Gastrocnemius medialis (tissue), 4 donors: Measurements from ENCODE around the gene SH3BP4.

Experiments used
- CTCF ChIP-seq, 5 experiments: fragments of 450-650 bp in 3 of 5; fragments of 200-600 bp in 2 of 5; sonication (generic) in 2 of 5; IDR thresholded peaks in 4 of 5; conservative IDR thresholded peaks in 1 of 5; 1 replicate in 4 of 5; 2 replicates in 1 of 5; pipeline ENCODE4 v1.5.1; 2016 to 2019; ENCODE audit warnings: antibody characterized with exemption in 5 of 5, mild to moderate bottlenecking in 3 of 5, moderate library complexity in 3 of 5
- POLR2A ChIP-seq, 2 donors: fragments of 450-650 bp; IDR thresholded peaks; one replicate each; pipeline ENCODE4 v1.6.1; 2017; ENCODE audit warnings: antibody characterized with exemption in 2 of 2, mild to moderate bottlenecking in 2 of 2, moderate library complexity in 2 of 2

- TF ChIP-seq CTCF (IDR thresholded peaks at IDR 0.05 in 4 of 5, conservative IDR thresholded peaks at IDR 0.05 in 1 of 5) (no peak), POLR2A (IDR thresholded peaks at IDR 0.05) (no peak)
These were observed 60.3 kb downstream of the SH3BP4 start for GRCh38 chr2:235011929-235012631.
